ENCODE results near the gene RUNX2.

RUNX2 gene

GRCh38 chr6:45376310-45377042 lies 48.3 kb downstream of the RUNX2 start:
- no peak for TF ChIP-seq GATA2 (IDR thresholded peaks at IDR 0.05; ENCODE audit: low read depth, low read length)
- no peak for TF ChIP-seq GATA3 (IDR thresholded peaks at IDR 0.05; ENCODE audit: low read depth, low read length)

- TF ChIP-seq GATA3 (IDR thresholded peaks at IDR 0.05; ENCODE audit: low read depth, low read length) (no peak), GATA2 (IDR thresholded peaks at IDR 0.05; ENCODE audit: low read depth, low read length) (no peak)
Observed at GRCh38 chr6:45377043-45377553, 49.0 kb downstream of the RUNX2 start.

DNA sequence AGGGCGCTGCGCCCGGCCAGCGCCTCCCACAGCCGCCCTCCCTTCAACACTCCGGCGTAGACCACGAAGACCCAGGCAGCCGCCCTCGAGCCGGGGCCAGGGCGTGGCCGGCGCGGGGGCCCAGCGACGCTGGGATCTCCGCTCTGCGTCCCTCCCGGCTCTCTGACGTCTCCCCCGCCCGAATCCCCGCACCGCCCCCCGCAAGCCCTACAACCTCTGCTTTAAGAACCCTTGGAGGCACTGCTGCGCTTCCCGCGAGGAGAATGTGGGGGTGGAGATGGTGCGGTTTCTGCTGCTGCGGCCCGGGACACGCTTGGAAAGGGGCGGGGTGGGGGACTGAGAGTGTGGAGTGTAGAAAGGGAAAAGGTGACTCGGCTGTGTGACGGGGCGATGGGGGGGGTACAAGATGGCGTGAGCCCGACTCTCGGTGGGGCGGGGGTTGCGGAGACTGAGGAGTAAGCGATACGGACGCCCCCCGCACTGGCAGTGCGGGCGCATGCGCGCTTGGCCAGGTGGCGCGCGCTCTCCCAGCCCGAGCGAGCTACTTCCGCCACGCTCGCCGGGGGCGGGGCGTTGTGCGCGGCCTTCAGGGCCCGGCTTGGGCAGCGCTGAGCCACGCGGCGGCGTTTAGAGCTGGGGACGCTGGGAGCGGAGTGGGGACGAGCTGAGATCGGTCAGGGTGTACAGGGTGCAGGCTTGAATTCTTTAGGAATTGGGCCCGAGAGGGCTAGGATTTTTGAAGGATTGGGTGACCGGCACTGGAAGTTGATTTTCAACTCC lies 49.6 kb downstream of the RUNX2 start, which contains the start of gene SUPT3H:
Gene SUPT3H (minus strand): TSS at position 381 of the 780 bp plus-strand sequence.
- TF ChIP-seq GATA3 (IDR thresholded peaks at IDR 0.05; ENCODE audit: low read depth, low read length) (no peak), GATA2 (IDR thresholded peaks at IDR 0.05; ENCODE audit: low read depth, low read length) (no peak)

GRCh38 chr6:45378334-45378926 lies 50.3 kb downstream of the RUNX2 start:
- no peak for TF ChIP-seq GATA2 (IDR thresholded peaks at IDR 0.05; ENCODE audit: low read depth, low read length)

- TF ChIP-seq GATA3 (IDR thresholded peaks at IDR 0.05; ENCODE audit: low read depth, low read length) (no peak), GATA2 (IDR thresholded peaks at IDR 0.05; ENCODE audit: low read depth, low read length) (no peak)
Observed at GRCh38 chr6:45382391-45382790, 54.3 kb downstream of the RUNX2 start.

- TF ChIP-seq GATA2 (IDR thresholded peaks at IDR 0.05; ENCODE audit: low read depth, low read length), result no peak
- no peak for TF ChIP-seq GATA3 (IDR thresholded peaks at IDR 0.05; ENCODE audit: low read depth, low read length)
Observed at GRCh38 chr6:45386501-45386900, 58.4 kb downstream of the RUNX2 start.

- TF ChIP-seq GATA3 (IDR thresholded peaks at IDR 0.05; ENCODE audit: low read depth, low read length) (no peak), GATA2 (IDR thresholded peaks at IDR 0.05; ENCODE audit: low read depth, low read length) (no peak)
Observed at GRCh38 chr6:45387236-45387635, 59.1 kb downstream of the RUNX2 start.

DNA sequence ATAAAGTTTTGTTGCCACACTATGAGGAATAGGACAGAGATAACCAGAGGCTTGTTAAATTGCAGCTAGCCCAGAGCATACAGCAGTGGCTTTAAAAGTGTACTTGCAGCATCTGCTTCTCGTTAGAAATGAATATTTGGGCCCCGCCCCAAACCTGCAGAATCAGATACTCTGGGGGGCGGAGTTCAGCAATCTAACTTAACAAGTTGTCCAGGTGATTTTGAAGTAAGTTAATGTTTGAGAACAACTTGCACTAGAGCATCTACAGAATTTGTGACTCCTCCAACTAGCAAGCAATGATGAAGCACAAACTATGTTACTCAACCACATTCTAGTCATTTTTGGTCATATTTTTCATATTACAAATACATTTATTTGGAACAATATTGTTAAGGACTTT lies 60.2 kb downstream of the RUNX2 start:
- TF ChIP-seq GATA3 (IDR thresholded peaks at IDR 0.05; ENCODE audit: low read depth, low read length) (no peak), GATA2 (IDR thresholded peaks at IDR 0.05; ENCODE audit: low read depth, low read length) (no peak)

- TF ChIP-seq GATA3 (IDR thresholded peaks at IDR 0.05; ENCODE audit: low read depth, low read length) (no peak), GATA2 (IDR thresholded peaks at IDR 0.05; ENCODE audit: low read depth, low read length) (no peak)
Observed at GRCh38 chr6:45394586-45395095, 66.5 kb downstream of the RUNX2 start.

- TF ChIP-seq GATA3 (IDR thresholded peaks at IDR 0.05; ENCODE audit: low read depth, low read length) (no peak), GATA2 (IDR thresholded peaks at IDR 0.05; ENCODE audit: low read depth, low read length) (no peak)
Observed at GRCh38 chr6:45398075-45398813, 70.1 kb downstream of the RUNX2 start.

DNA sequence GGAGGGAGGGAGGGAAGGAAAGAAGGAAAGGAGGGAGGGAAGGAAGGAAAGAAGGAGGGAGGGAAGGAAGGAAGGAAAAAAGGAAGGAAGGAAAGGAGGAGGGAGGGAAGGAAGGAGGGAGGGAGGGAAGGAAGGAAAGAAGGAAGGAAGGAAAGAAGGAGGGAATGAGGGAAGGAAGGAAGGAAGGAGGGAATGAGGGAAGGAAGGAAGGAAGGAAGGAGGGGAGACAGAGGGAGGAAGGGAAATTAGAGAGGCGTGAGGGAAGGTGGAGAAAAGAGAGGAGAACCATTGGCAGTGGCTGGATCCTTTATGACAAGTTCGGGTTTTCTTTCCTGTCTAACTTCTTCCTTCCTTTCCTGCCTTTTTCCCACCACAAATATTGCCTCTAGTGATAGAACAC lies 71.9 kb downstream of the RUNX2 start:
- TF ChIP-seq GATA2 (IDR thresholded peaks at IDR 0.05; ENCODE audit: low read depth, low read length) (no peak), GATA3 (IDR thresholded peaks at IDR 0.05; ENCODE audit: low read depth, low read length) (no peak)

GRCh38 chr6:45411959-45412358 lies 83.8 kb downstream of the RUNX2 start:
- TF ChIP-seq GATA2 (IDR thresholded peaks at IDR 0.05; ENCODE audit: low read depth, low read length) (no peak), GATA3 (IDR thresholded peaks at IDR 0.05; ENCODE audit: low read depth, low read length) (no peak)

DNA sequence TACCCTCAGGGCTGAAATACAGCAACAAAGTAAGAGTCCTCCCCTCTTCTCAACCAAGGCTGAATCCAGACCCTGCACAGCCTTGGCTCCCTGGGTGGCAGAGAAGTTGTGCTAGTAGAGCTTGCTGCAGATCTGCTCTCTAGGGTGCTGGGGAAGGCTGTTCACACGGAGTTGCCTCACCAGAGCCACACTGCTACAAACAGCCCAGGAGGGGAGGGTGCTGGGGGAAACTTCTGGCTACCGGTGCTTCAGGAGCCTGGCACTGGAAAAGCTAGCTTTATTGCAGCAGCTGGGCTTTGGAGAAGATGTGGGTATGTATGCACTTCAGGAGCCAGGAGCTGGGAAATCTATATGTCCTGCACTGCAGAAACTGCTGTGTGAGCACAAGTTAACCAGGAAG lies 87.2 kb downstream of the RUNX2 start:
- TF ChIP-seq GATA2 (IDR thresholded peaks at IDR 0.05; ENCODE audit: low read depth, low read length) (no peak), GATA3 (IDR thresholded peaks at IDR 0.05; ENCODE audit: low read depth, low read length) (no peak)

Data from SH-SY5Y (cell line).